PC-9 (cell line): Measurements from ENCODE around the gene DPH6.

Experiments used
- EZH2 ChIP-seq: fragments of 200-600 bp; sonication (generic); IDR thresholded peaks from 2 replicates; pipeline ENCODE4 v1.8.0; 2017; ENCODE audit warnings: antibody characterized with exemption, low read depth
- TF ChIP-seq, protein P1 (sequence below): fragments of 200-600 bp; sonication (generic); conservative IDR thresholded peaks from 2 replicates; pipeline ENCODE4 v1.6.1; 2017; ENCODE audit warnings: mixed run types, antibody characterized with exemption, mild to moderate bottlenecking, moderate library complexity

DNA sequence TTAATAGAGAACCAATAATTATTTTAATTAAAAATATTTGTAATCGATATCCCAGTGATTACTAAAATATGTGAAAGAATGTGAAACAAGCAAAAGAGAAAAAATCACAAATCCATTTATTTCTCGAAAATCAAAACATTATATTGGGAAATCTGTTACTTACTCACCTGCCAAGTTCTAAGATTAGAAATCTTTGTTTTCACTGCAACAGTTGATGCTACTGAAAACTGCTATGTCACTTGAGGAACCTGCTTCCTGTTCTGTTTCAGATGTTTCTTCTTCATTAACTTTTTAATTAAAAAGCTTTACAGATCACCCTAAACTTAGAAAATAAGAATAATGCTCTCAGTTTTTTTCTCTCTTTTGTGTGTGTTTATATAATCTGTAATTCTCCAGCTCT, 13.7 kb upstream of the DPH6 start:
- TF ChIP-seq, protein P1, sequence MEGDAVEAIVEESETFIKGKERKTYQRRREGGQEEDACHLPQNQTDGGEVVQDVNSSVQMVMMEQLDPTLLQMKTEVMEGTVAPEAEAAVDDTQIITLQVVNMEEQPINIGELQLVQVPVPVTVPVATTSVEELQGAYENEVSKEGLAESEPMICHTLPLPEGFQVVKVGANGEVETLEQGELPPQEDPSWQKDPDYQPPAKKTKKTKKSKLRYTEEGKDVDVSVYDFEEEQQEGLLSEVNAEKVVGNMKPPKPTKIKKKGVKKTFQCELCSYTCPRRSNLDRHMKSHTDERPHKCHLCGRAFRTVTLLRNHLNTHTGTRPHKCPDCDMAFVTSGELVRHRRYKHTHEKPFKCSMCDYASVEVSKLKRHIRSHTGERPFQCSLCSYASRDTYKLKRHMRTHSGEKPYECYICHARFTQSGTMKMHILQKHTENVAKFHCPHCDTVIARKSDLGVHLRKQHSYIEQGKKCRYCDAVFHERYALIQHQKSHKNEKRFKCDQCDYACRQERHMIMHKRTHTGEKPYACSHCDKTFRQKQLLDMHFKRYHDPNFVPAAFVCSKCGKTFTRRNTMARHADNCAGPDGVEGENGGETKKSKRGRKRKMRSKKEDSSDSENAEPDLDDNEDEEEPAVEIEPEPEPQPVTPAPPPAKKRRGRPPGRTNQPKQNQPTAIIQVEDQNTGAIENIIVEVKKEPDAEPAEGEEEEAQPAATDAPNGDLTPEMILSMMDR: no peak
- TF ChIP-seq EZH2: no peak
